DMS 273 treated with DMSO at 0.1 percent for 48 hours (cell line): Measurements from ENCODE around the gene SCAI.
"Not testable (repeated sequence)": the region's sequence is repeated elsewhere in the genome, so short reads cannot be mapped to it uniquely, and the experiment has no call there.

Source experiments
- DNase-seq: peaks from one replicate; lab custom pipeline; 2025; lab: John Stamatoyannopoulos, UW

Gene SCAI

DNA sequence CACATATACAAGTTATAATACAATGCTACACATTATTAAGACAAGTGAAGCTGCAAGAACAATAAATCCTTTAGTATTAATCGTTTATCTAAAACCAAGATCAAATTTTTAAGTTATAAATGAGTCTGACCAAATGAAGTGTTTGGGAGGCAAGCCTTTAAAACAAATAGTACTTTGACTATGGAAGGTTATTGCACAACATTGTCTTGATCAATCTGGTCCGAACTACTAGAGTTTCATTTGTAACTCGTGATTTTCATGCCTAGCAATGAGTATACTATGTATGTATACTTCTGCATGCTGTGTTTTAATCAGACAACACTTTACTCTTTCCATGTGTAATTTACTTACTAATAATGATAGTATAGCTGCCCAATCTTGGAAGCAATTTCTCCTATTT, 115.3 kb downstream of the SCAI start:
- DNase-seq: no peak

DNA sequence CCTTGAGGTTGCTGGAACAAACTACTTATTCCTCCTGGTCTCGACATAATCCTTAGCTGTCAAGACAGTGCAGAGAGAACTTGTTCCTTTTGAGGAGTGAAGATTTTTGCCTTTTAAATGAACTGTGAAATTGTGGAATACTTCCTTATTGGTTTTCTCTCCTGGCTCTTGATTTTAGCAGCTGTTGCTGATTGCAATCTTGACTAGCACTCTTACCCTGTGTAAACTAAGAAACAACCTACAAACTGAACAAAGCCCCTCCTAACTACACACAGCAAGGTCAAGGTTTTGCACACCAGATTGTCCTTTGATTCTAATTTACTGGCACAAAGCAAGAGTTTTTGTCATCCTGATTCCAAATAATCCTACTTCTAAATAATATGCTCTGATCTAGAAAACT, 118.4 kb downstream of the SCAI start:
- DNase-seq: no peak

DNA sequence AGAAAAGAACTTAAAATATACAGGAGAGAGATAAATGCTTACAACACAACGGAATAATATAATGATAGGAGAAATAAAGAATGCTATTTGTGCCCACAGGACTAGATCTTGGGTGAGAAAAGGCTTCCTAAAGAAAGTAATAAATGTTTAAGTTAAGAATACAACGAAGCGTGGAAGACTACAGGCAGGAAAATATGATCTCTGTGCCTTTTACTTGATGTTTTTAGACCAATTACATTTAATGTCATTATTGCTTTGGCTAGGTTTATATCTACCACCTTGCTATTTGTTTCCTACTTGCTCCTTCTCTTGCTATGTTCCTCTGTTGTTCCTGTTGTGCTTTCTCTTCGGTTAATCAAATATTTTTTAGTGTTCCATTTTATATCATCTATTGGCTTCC, 122.3 kb downstream of the SCAI start:
- no peak for DNase-seq

GRCh38 chr9:125015655-125016054, 127.7 kb downstream of the SCAI start:
- not testable (repeated sequence) for DNase-seq

GRCh38 chr9:125012013-125012412, 131.3 kb downstream of the SCAI start:
- DNase-seq: not testable (repeated sequence)

DNA sequence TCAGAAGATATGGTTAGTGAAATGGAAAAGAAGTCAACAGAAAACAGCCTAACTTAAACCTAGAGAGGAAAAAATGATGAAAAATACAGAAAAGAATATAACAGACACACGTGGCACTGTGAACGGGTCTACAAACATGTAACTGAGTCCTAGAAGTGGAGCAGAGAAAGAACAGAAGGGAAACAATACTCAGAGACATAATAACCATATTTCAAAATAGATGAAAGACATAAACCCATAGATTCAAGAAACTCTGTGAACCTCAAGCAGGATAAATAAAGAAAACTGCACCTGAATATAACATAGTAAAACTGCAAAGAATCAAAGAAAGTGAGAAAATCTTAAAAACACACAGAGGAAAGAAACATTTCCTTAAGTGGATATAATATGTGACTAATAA, 134.7 kb downstream of the SCAI start:
- DNase-seq: no peak

- DNase-seq: no peak
Observed at GRCh38 chr9:125003332-125003731, 140.0 kb downstream of the SCAI start.

DNA sequence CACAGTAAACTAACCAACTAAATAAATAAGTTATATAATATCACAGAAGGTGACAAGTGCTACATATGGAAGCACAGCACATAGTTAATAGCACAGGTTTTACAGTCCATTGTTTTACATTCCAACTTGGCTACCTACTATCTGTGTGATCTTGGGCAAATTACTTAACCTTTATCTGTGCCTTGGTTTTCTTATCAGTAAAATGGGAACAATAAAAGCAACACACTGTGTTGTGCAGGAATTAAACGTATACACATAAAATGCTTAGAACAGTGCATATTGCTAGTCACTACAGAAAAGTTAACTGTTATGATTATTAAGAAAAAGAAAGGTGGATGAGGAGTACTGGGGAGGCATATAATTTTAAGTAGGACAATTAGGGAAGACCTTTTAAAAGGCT, 159.6 kb downstream of the SCAI start:
- no peak for DNase-seq

- DNase-seq: no peak
Observed at GRCh38 chr9:124980431-124980830, 162.9 kb downstream of the SCAI start.

GRCh38 chr9:124975131-124975530, 168.2 kb downstream of the SCAI start:
- DNase-seq: no peak

- DNase-seq: no peak
Observed at GRCh38 chr9:124973807-124974206, 169.5 kb downstream of the SCAI start.

GRCh38 chr9:124972241-124972770, 171.0 kb downstream of the SCAI start:
- DNase-seq: no peak

DNA sequence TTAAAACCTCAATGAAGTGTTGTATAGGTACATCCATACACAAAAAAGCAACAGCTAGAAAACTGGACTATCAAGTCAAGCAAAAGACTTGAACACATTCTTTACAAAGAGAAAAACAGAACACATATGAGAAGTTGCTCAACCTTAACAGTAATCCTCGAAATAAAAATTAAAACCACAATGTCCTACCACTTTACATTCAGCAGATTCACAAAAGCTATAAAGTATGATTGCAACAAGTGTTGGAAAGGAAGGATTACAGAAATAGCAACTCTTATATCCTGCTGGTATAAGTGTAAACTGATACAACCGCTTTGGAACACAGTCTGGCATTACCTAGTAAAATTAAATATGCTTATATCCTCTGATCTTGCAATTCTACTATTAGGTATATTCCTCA, 173.9 kb downstream of the SCAI start:
- DNase-seq: no peak

- DNase-seq: no peak
Observed at GRCh38 chr9:124968238-124968637, 175.1 kb downstream of the SCAI start.

GRCh38 chr9:124965775-124966568, 177.4 kb downstream of the SCAI start:
- DNase-seq: not testable (repeated sequence)

- no peak for DNase-seq
Observed at GRCh38 chr9:124964604-124965003, 178.7 kb downstream of the SCAI start.

- DNase-seq: no peak
Observed at GRCh38 chr9:124964056-124964455, 179.3 kb downstream of the SCAI start.

GRCh38 chr9:124960409-124960752, 182.9 kb downstream of the SCAI start:
- DNase-seq: no peak

DNA sequence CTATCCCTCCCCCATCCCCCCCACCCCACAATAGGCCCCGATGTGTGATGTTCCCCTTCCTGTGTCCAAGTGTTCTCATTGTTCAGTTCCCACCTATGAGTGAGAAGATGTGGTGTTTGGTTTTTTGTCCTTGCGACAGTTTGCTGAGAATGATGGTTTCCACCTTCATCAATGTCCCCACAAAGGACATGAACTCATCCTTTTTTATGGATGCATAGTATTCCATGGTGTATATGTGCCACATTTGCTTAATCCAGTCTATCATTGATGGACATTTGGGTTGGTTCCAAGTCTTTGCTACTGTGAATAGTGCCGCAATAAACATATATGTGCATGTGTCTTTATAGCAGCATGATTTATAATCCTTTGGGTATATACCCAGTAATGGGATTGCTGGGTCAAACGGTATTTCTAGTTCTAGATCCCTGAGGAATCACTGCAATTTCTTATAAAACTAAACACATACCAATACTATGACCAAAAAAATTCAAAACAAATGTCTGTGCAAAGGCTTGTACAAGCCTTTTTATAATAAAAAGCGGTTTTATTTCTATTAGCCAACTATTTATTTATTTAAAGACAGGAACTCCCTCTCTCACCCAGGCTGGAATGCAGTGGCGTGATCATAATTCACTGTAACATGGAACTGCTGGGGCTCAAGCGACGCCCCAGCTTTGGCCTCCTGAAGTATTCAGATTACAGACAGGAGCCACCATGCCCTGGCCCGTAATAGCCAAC, 183.5 kb downstream of the SCAI start:
- not testable (repeated sequence) for DNase-seq

GRCh38 chr9:124954255-124954654, 189.1 kb downstream of the SCAI start:
- no peak for DNase-seq

GRCh38 chr9:124950050-124950718, 193.1 kb downstream of the SCAI start:
- DNase-seq: no peak

- DNase-seq: no peak
Observed at GRCh38 chr9:124949387-124949786, 193.9 kb downstream of the SCAI start.
